HG02840 (cell line): ENCODE results near the gene GRID2.

Experiments
- ATAC-seq: cut with Tn5 transposase; IDR thresholded peaks from one replicate; pipeline ENCODE4 v1.9.1; 2021; ENCODE audit warnings: mild to moderate bottlenecking, moderate library complexity, moderate number of reproducible peaks; ENCODE audit not compliant: unreplicated experiment, low FRiP score

GRID2 gene

GRCh38 chr4:93031431-93032098, 727.8 kb downstream of the GRID2 start:
- ATAC-seq: no peak

GRCh38 chr4:93042746-93043145, 739.0 kb downstream of the GRID2 start:
- no peak for ATAC-seq

- ATAC-seq: no peak
Observed at GRCh38 chr4:93053140-93053539, 749.4 kb downstream of the GRID2 start.

- ATAC-seq: no peak
Observed at GRCh38 chr4:93061826-93062225, 758.1 kb downstream of the GRID2 start.

- ATAC-seq: no peak
Observed at GRCh38 chr4:93063325-93063724, 759.6 kb downstream of the GRID2 start.

- ATAC-seq: no peak
Observed at GRCh38 chr4:93065790-93066189, 762.0 kb downstream of the GRID2 start.

GRCh38 chr4:93066749-93067148, 763.0 kb downstream of the GRID2 start:
- ATAC-seq: no peak

- no peak for ATAC-seq
Observed at GRCh38 chr4:93072292-93072691, 768.5 kb downstream of the GRID2 start.

GRCh38 chr4:93080316-93080715, 776.5 kb downstream of the GRID2 start:
- ATAC-seq: no peak

- no peak for ATAC-seq
Observed at GRCh38 chr4:93084599-93085305, 781.0 kb downstream of the GRID2 start.

GRCh38 chr4:93086356-93086755, 782.6 kb downstream of the GRID2 start:
- ATAC-seq: no peak

- no peak for ATAC-seq
Observed at GRCh38 chr4:93092765-93093164, 789.0 kb downstream of the GRID2 start.

- ATAC-seq: no peak
Observed at GRCh38 chr4:93103042-93103441, 799.3 kb downstream of the GRID2 start.

GRCh38 chr4:93116624-93117023, 812.9 kb downstream of the GRID2 start:
- ATAC-seq: no peak

GRCh38 chr4:93127489-93127888, 823.7 kb downstream of the GRID2 start:
- no peak for ATAC-seq

- no peak for ATAC-seq
Observed at GRCh38 chr4:93132631-93133030, 828.9 kb downstream of the GRID2 start.

GRCh38 chr4:93139118-93139517, 835.4 kb downstream of the GRID2 start:
- no peak for ATAC-seq

- no peak for ATAC-seq
Observed at GRCh38 chr4:93143902-93144301, 840.1 kb downstream of the GRID2 start.

- ATAC-seq: no peak
Observed at GRCh38 chr4:93144644-93145043, 840.9 kb downstream of the GRID2 start.

GRCh38 chr4:93147524-93148212, 843.9 kb downstream of the GRID2 start:
- no peak for ATAC-seq

GRCh38 chr4:93152491-93152890, 848.7 kb downstream of the GRID2 start:
- ATAC-seq: no peak

GRCh38 chr4:93157986-93158385, 854.2 kb downstream of the GRID2 start:
- ATAC-seq: no peak
